H1 (cell line): ENCODE data around the gene OR7D2. TPM values are rescaled to one million over a fixed set of nuclear protein-coding genes. Genes with fewer than 3 reads are reported as not detected.

Source experiments
- ATF3 ChIP-seq: IDR thresholded peaks from 2 replicates; pipeline ENCODE4 v1.6.1; 2011; ENCODE audit warnings: low read depth, mild to moderate bottlenecking, low read length; ENCODE audit not compliant: insufficient read depth
- CHD7 ChIP-seq: fragments of 300-600 bp; sonication (generic); IDR thresholded peaks from 2 replicates; pipeline ENCODE4 v1.7.1; 2012; ENCODE audit warnings: low read length, moderate library complexity, mild to moderate bottlenecking, inconsistent platforms; ENCODE audit not compliant: insufficient replicate concordance
- EGR1 ChIP-seq: IDR thresholded peaks from 2 replicates; pipeline ENCODE4 v1.6.1; 2011; ENCODE audit warnings: low read depth, low read length, borderline replicate concordance
- FOSL1 ChIP-seq: IDR thresholded peaks from 2 replicates; pipeline ENCODE4 v1.6.1; 2011; ENCODE audit warnings: mild to moderate bottlenecking, low read depth, low read length, moderate library complexity; ENCODE audit not compliant: insufficient read depth
- MAX ChIP-seq: IDR thresholded peaks from 2 replicates; pipeline ENCODE4 v1.6.1; 2012; ENCODE audit warnings: inconsistent platforms
- NANOG ChIP-seq: IDR thresholded peaks from 2 replicates; pipeline ENCODE4 v1.6.1; 2011; ENCODE audit warnings: low read length, low read depth, mild to moderate bottlenecking, inconsistent platforms; ENCODE audit not compliant: insufficient read depth, poor library complexity, severe bottlenecking
- SP2 ChIP-seq: IDR thresholded peaks from 2 replicates; pipeline ENCODE4 v1.6.1; 2012; ENCODE audit warnings: mild to moderate bottlenecking, low read length, inconsistent platforms
- SUZ12 ChIP-seq: fragments of 200-600 bp; sonication (generic); IDR thresholded peaks from 2 replicates; pipeline ENCODE4 v1.6.1; 2012; ENCODE audit warnings: mild to moderate bottlenecking, inconsistent platforms, low read length, moderate library complexity, mixed read lengths
- polyA plus RNA-seq, 7 experiments: library from polyadenylated mRNA; depleted of rRNA in 3 of 7; stranded (reverse) in 5 of 7; unstranded in 2 of 7; fragments of >200 nt in 5 of 7; fragments of 200-250 nt in 2 of 7; gene quantifications; 1 replicate in 5 of 7; 2 replicates in 1 of 7; 4 replicates in 1 of 7; pipeline versions ENCODE4 v1.2.1 to v1.2.3, GENCODE V29; 2011 to 2013; ENCODE audit warnings: missing spikeins in 2 of 7, mixed read lengths in 2 of 7
- total RNA-seq: library from RNA; stranded (reverse); fragmentation: NEBNext Ultra II Directional; extraction: Animal tissue kit (Norgen Biotek cat#: 25700); gene quantifications from 2 replicates; pipeline ENCODE4 v1.2.1, GENCODE V29; 2021

Gene OR7D2
- total and polyA plus RNA-seq, 2 of the 8 experiments (the other 6 are each of a cell fraction or from before 2014, with no cell fraction given), result 0.02 TPM; not detected in 1

- TF ChIP-seq CHD7 (no peak), MAX (no peak), EGR1 (no peak), NANOG (no peak), FOSL1 (no peak), SP2 (no peak), SUZ12 (no peak), ATF3 (no peak)
Observed at GRCh38 chr19:9178901-9179300, at the start of gene OR7D2 (continued).
